ENCODE results near the gene MRPL39.

GRCh38 chr21:25572861-25573310, 34.4 kb downstream of the MRPL39 start:
- TF ChIP-seq POLR2AphosphoS5 (IDR thresholded peaks at IDR 0.05; ENCODE audit: low read depth, low read length), result no peak
- no peak for TF ChIP-seq CTCF (IDR thresholded peaks at IDR 0.05)
- no peak for TF ChIP-seq NRF1 (IDR thresholded peaks at IDR 0.05; ENCODE audit: low read depth, low read length)
- no peak for TF ChIP-seq MXI1 (IDR thresholded peaks at IDR 0.05; ENCODE audit: low read depth, low read length)
- TF ChIP-seq ZBTB33 (IDR thresholded peaks at IDR 0.05; ENCODE audit: borderline replicate concordance, low read depth), result no peak
- TF ChIP-seq USF1 (IDR thresholded peaks at IDR 0.05; ENCODE audit: borderline replicate concordance, low read depth), result no peak
- no peak for TF ChIP-seq YY1 (IDR thresholded peaks at IDR 0.05; ENCODE audit: low read depth)
- TF ChIP-seq NFIC (IDR thresholded peaks at IDR 0.05; ENCODE audit: borderline replicate concordance), result no peak
- no peak for TF ChIP-seq FOXJ3 (CRISPR knock-in tag; IDR thresholded peaks at IDR 0.05)
- TF ChIP-seq RAD21 (IDR thresholded peaks at IDR 0.05; ENCODE audit: low read length), result no peak
- no peak for TF ChIP-seq CHD2 (IDR thresholded peaks at IDR 0.05; ENCODE audit: low read length, partially characterized antibody)
- no peak for TF ChIP-seq TEAD4 (IDR thresholded peaks at IDR 0.05; ENCODE audit: borderline replicate concordance, insufficient read depth)
